ENCODE data around the gene FBXO17. TPM values are rescaled to one million over a fixed set of nuclear protein-coding genes. Genes with fewer than 3 reads are reported as not detected.

Gene FBXO17
- total RNA-seq, 1 experiment from 2014 or later, result 16.8 TPM

- Mint-ChIP-seq H3K4me3 (no peak overlapping the region), H3K27me3 (ENCODE audit: low read depth) (no peaks in the 10 kb centered on the region), H3K4me1 (no peaks in the 10 kb centered on the region), H3K36me3 (0 out of 2 replicates have a peak, but pooled peaks cover 2% of the 10 kb centered on the region), H3K9me3 (no peaks in the 10 kb centered on the region), H3K27ac (no peak overlapping the region)
- TF ChIP-seq MYBL2 (CRISPR knock-in tag; IDR thresholded peaks at IDR 0.05) (no peak), ATF1 (CRISPR knock-in tag; IDR thresholded peaks at IDR 0.05) (no peak), ZMAT4 (CRISPR knock-in tag; IDR thresholded peaks at IDR 0.05) (no peak), FOXP1 (CRISPR knock-in tag; IDR thresholded peaks at IDR 0.05; ENCODE audit: borderline replicate concordance) (no peak)
- POLR2A ChIA-PET, result no interaction called here
- no peak for ATAC-seq
- CTCF ChIA-PET, result interaction anchor here (0.8 kb wide), 1 partner anchor 41 kb away, joined by 5 read pairs; no protein-coding TSS in a partner anchor
- no peak for DNase-seq (ENCODE audit: low spot score)
These were observed 41.5 kb upstream of the FBXO17 start for GRCh38 chr19:39017026-39017425.

- Mint-ChIP-seq H3K36me3 (0 out of 2 replicates have a peak, but pooled peaks cover 2% of the 10 kb centered on the region), H3K4me3 (no peak overlapping the region), H3K27ac (no peak overlapping the region), H3K27me3 (ENCODE audit: low read depth) (no peaks in the 10 kb centered on the region), H3K9me3 (no peaks in the 10 kb centered on the region), H3K4me1 (no peaks in the 10 kb centered on the region)
- TF ChIP-seq GRHL2 (CRISPR knock-in tag; IDR thresholded peaks at IDR 0.05; ENCODE audit: insufficient replicate concordance, severe bottlenecking) (no peak), ETV6 (CRISPR knock-in tag; IDR thresholded peaks at IDR 0.05) (no peak), NFE2L1 (CRISPR knock-in tag; IDR thresholded peaks at IDR 0.05) (no peak), ZNF219 (CRISPR knock-in tag; IDR thresholded peaks at IDR 0.05; ENCODE audit: borderline replicate concordance) (no peak), MXD4 (CRISPR knock-in tag; IDR thresholded peaks at IDR 0.05; ENCODE audit: borderline replicate concordance) (no peak), MLX (CRISPR knock-in tag; IDR thresholded peaks at IDR 0.05) (no peak), ZBTB21 (CRISPR knock-in tag; IDR thresholded peaks at IDR 0.05; ENCODE audit: borderline replicate concordance) (no peak), CBFB (CRISPR knock-in tag; IDR thresholded peaks at IDR 0.05; ENCODE audit: low read depth) (no peak), ZNF281 (CRISPR knock-in tag; IDR thresholded peaks at IDR 0.05) (no peak), NR2C2 (CRISPR knock-in tag; IDR thresholded peaks at IDR 0.05) (no peak), MAX (CRISPR knock-in tag; IDR thresholded peaks at IDR 0.05) (no peak), TP53 (CRISPR knock-in tag; IDR thresholded peaks at IDR 0.05) (no peak), ZNF138 (CRISPR knock-in tag; conservative IDR thresholded peaks at IDR 0.05) (no peak)
- ChIA-PET POLR2A (no interaction called here), CTCF (no interaction called here)
- DNase-seq (ENCODE audit: low spot score) (no peak), ATAC-seq (no peak)
These were observed 38.5 kb upstream of the FBXO17 start for GRCh38 chr19:39014037-39014436.

- Mint-ChIP-seq H3K27me3 (ENCODE audit: low read depth) (no peaks in the 10 kb centered on the region; the same call in 1 of the 2 replicates), H3K9me3 (no peaks in the 10 kb centered on the region), H3K36me3 (0 out of 2 replicates have a peak, but pooled peaks cover 2% of the 10 kb centered on the region), H3K27ac (no peak overlapping the region), H3K4me3 (no peak overlapping the region), H3K4me1 (peaks cover 3% of the 10 kb centered on the region)
- ChIA-PET POLR2A (no interaction called here), CTCF (no interaction called here)
- DNase-seq (ENCODE audit: low spot score) (no peak), ATAC-seq (no peak)
- TF ChIP-seq PRDM15 (CRISPR knock-in tag; IDR thresholded peaks at IDR 0.05), result no peak
- TF ChIP-seq NFYB (CRISPR knock-in tag; conservative IDR thresholded peaks at IDR 0.05; ENCODE audit: low read depth), result no peak
- TF ChIP-seq ARID4B (CRISPR knock-in tag; IDR thresholded peaks at IDR 0.05; ENCODE audit: borderline replicate concordance), result no peak
- no peak for TF ChIP-seq ZNF317 (CRISPR knock-in tag; IDR thresholded peaks at IDR 0.05; ENCODE audit: borderline replicate concordance, low read depth)
- no peak for TF ChIP-seq ZNF396 (CRISPR knock-in tag; IDR thresholded peaks at IDR 0.05; ENCODE audit: borderline replicate concordance)
These were observed 33.5 kb upstream of the FBXO17 start for GRCh38 chr19:39009001-39009400.

Measured in WTC11 (cell line).